ENCODE results near the gene RIMBP3C. TPM values are rescaled to one million over a fixed set of nuclear protein-coding genes. Genes with fewer than 3 reads are reported as not detected.
"Not testable (repeated sequence)": the region's sequence is repeated elsewhere in the genome, so short reads cannot be mapped to it uniquely, and the experiment has no call there.

Gene RIMBP3C
- total and polyA plus RNA-seq, 10 of the 15 experiments (the other 5 are each of a cell fraction or from before 2014, with no cell fraction given), result 0.03 to 0.23 (median 0.08) TPM; not detected in 4

GRCh38 chr22:21499623-21500506 lies 51.4 kb downstream of the RIMBP3C start:
- CTCF ChIA-PET; DNase-seq (ENCODE audit: low read depth, low spot score); in situ Hi-C loops (cut with MboI); H3K4me1 ChIP-seq (ENCODE audit: control insufficient read depth, insufficient read depth, low read length); H3K27ac ChIP-seq (ENCODE audit: control insufficient read depth, insufficient read depth); H4K20me1 ChIP-seq (ENCODE audit: control insufficient read depth, insufficient read depth); H3K27me3 ChIP-seq (replicated peaks in 1 of 2; ENCODE audit: control insufficient read depth in 2 of 2, insufficient read depth in 2 of 2, low read length in 1 of 2); H3K9me3 ChIP-seq (replicated peaks; ENCODE audit: control insufficient read depth, insufficient read depth, low read length); FAIRE-seq; RAD21 ChIA-PET (ENCODE audit: unreplicated experiment); H3K36me3 ChIP-seq (ENCODE audit: control insufficient read depth in 2 of 2, insufficient read depth in 2 of 2, low read length in 1 of 2); H2AFZ ChIP-seq (ENCODE audit: control insufficient read depth, low read depth, low read length); intact Hi-C loops (cut with micrococcal nuclease; ENCODE audit: unreplicated experiment); H3K9ac ChIP-seq (ENCODE audit: control insufficient read depth, insufficient read depth, low read length); POLR2A ChIA-PET; H3K4me2 ChIP-seq (ENCODE audit: control insufficient read depth, insufficient read depth); H3K4me3 ChIP-seq; H3K79me2 ChIP-seq (ENCODE audit: control insufficient read depth, insufficient read depth, low read length); SMC1A ChIA-PET (ENCODE audit: uncharacterized antibody, unreplicated experiment): not testable (repeated sequence)
- BruUV-seq (replicated peaks), result TSS peak; percentile 70
- ATAC-seq, result peak; percentile 45
- no CpG with 5 or more reads among the region's 16 CpGs for WGBS (ENCODE audit: insufficient coverage, insufficient replicate concordance, low lambda C conversion rate, missing lambda C conversion rate)

GRCh38 chr22:21498489-21498888 lies 52.8 kb downstream of the RIMBP3C start:
- WGBS (ENCODE audit: insufficient coverage, insufficient replicate concordance, low lambda C conversion rate, missing lambda C conversion rate), result no CpG with 5 or more reads among the region's 7 CpGs
- H3K27ac ChIP-seq (ENCODE audit: control insufficient read depth, insufficient read depth); H3K27me3 ChIP-seq (replicated peaks in 1 of 2; ENCODE audit: control insufficient read depth in 2 of 2, insufficient read depth in 2 of 2, low read length in 1 of 2); H3K4me1 ChIP-seq (ENCODE audit: control insufficient read depth, insufficient read depth, low read length); intact Hi-C loops (cut with micrococcal nuclease; ENCODE audit: unreplicated experiment); BruUV-seq (replicated peaks); DNase-seq (ENCODE audit: low read depth, low spot score); H3K4me2 ChIP-seq (ENCODE audit: control insufficient read depth, insufficient read depth); ATAC-seq; H3K4me3 ChIP-seq; POLR2A ChIA-PET; CTCF ChIA-PET; H3K9ac ChIP-seq (ENCODE audit: control insufficient read depth, insufficient read depth, low read length); H4K20me1 ChIP-seq (ENCODE audit: control insufficient read depth, insufficient read depth); in situ Hi-C loops (cut with MboI); H3K36me3 ChIP-seq (ENCODE audit: control insufficient read depth in 2 of 2, insufficient read depth in 2 of 2, low read length in 1 of 2); SMC1A ChIA-PET (ENCODE audit: uncharacterized antibody, unreplicated experiment); RAD21 ChIA-PET (ENCODE audit: unreplicated experiment); H2AFZ ChIP-seq (ENCODE audit: control insufficient read depth, low read depth, low read length); H3K79me2 ChIP-seq (ENCODE audit: control insufficient read depth, insufficient read depth, low read length); FAIRE-seq; H3K9me3 ChIP-seq (replicated peaks; ENCODE audit: control insufficient read depth, insufficient read depth, low read length): not testable (repeated sequence)

GRCh38 chr22:21497984-21498383 lies 53.3 kb downstream of the RIMBP3C start:
- SMC1A ChIA-PET (ENCODE audit: uncharacterized antibody, unreplicated experiment); H3K36me3 ChIP-seq (ENCODE audit: control insufficient read depth in 2 of 2, insufficient read depth in 2 of 2, low read length in 1 of 2); POLR2A ChIA-PET; H3K27ac ChIP-seq (ENCODE audit: control insufficient read depth, insufficient read depth); H3K9me3 ChIP-seq (replicated peaks; ENCODE audit: control insufficient read depth, insufficient read depth, low read length); BruUV-seq (replicated peaks); H3K27me3 ChIP-seq (replicated peaks in 1 of 2; ENCODE audit: control insufficient read depth in 2 of 2, insufficient read depth in 2 of 2, low read length in 1 of 2); DNase-seq (ENCODE audit: low read depth, low spot score); H3K4me2 ChIP-seq (ENCODE audit: control insufficient read depth, insufficient read depth); H3K79me2 ChIP-seq (ENCODE audit: control insufficient read depth, insufficient read depth, low read length); H3K4me1 ChIP-seq (ENCODE audit: control insufficient read depth, insufficient read depth, low read length); H4K20me1 ChIP-seq (ENCODE audit: control insufficient read depth, insufficient read depth); CTCF ChIA-PET; intact Hi-C loops (cut with micrococcal nuclease; ENCODE audit: unreplicated experiment); H3K9ac ChIP-seq (ENCODE audit: control insufficient read depth, insufficient read depth, low read length); H3K4me3 ChIP-seq; in situ Hi-C loops (cut with MboI); H2AFZ ChIP-seq (ENCODE audit: control insufficient read depth, low read depth, low read length); RAD21 ChIA-PET (ENCODE audit: unreplicated experiment); FAIRE-seq; ATAC-seq: not testable (repeated sequence)
- no CpG with 5 or more reads among the region's 4 CpGs for whole genome bisulfite sequencing (ENCODE audit: insufficient coverage, insufficient replicate concordance, low lambda C conversion rate, missing lambda C conversion rate)

Measured in GM12878 (cell line).